Measurements from ENCODE around the gene PGBD2.
"Not testable (repeated sequence)": the region's sequence is repeated elsewhere in the genome, so short reads cannot be mapped to it uniquely, and the experiment has no call there.

The PGBD2 gene

DNA sequence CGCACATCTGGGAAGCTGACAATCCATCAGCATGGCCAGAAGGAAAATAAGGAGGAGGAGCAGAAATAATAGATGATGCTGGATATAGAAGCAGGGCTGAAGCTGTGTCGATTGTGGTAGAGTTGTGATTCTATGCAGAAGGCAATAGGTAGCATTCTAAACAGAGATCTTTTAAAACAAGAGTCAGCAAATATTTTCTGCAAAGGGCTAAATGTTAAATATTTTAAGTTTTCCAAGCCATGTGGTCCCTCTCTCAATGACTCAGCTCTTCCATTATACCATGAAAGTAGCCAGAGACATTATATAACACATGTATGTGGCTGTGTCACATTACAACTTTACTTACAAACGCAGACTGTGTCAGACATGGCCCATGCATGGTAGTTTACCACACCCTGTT lies 21.2 kb downstream of the PGBD2 start:
- not testable (repeated sequence) for DNase-seq

DNA sequence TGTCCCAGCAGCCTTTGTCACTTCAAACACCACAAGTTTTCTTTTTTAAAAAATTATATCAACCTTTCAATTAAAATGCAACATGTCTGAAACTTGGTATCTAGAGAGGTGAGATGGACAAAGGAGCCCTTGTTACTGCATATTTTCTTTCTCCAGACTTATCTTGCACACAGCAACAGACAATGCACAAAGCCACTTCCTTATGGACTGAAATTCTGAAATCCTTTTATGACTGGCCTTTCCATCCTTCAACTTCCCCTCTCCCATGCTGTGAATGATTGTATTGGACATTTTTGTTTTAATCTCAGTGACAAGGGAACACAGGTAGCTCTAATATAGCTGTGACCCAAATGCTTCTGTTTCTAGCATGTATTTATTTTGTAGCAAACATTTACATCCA lies 22.1 kb downstream of the PGBD2 start:
- DNase-seq: not testable (repeated sequence)

DNA sequence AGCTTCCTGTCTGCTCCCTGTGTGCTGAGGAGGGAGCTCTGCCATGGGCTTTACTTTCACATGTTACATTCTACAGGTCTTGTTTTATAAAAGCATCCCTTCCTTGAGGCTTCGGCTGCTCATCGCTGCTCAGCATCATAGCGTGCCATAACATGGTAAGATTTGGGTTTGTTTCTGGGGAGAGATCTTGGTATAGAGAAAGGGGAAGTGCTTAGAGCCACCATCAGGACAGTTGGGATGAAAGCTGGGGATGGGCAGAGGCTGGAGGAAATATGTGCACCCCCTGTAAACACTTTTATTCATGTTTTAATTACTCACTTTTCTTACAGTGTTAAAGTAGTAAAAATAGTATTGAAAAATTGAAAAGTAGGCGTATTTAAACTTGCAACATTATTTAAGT lies 24.0 kb downstream of the PGBD2 start:
- DNase-seq: not testable (repeated sequence)

DNA sequence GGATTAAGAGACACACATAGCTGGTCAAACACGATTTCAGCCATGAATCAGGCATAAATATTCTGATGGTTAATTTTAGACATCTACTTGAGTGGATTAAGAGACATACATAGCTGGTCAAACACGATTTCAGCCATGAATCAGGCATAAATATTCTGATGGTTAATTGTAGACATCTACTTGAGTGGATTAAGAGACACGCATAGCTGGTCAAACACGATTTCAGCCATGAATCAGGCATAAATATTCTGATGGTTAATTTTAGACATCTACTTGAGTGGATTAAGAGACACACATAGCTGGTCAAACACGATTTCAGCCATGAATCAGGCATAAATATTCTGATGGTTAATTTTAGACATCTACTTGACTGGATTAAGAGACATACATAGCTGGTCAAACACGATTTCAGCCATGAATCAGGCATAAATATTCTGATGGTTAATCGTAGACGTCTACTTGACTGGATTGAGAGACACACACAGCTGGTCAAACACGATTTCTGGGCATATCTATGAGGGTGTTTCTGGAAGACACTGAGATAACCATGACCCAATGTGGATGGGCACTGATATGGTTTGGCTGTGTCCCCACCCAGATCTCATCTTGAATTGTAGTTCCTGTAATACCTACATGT lies 32.3 kb downstream of the PGBD2 start:
- not testable (repeated sequence) for DNase-seq

DNA sequence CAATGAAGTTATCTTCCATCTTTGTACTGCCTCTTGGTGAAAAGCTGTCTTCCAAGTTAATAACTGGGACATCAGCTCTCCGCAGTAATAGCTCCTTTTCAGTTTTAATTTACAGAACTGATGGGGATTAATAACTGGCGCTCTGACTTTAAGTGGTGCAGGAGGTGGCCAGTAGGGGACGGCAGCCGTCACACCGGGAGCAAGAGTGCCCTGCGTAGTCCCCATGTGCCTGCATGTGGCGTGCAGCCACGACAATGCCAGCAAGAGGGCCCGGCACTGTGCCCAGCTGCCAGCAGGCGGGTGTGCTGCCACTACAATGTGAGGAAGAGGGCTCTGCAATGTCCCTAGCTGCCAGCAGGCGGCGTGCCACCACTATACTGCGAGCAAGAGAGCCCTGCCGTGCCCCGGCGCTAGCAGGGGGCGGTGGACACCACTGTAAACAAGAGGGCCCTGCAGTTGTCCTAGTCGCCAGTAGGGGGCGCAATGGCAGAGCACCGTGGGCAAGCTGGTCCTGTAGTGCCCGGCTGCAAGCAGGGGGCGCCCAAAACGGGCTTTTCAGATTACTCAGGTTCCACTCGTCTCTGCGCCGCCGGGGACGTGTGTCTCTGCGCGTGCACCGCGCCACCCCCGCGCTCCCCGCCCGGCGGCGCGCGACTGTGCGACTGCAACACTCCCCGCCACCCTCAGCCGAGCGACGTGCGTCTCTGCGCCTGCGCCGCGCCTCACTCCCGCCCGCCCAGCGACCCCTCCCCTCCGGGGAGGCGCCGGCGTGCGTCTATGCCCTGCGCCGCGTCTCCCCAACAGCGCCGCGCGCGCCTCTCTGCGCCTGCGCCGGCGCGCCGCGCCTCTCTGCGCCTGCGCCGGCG lies 38.3 kb downstream of the PGBD2 start:
- not testable (repeated sequence) for DNase-seq

DNA sequence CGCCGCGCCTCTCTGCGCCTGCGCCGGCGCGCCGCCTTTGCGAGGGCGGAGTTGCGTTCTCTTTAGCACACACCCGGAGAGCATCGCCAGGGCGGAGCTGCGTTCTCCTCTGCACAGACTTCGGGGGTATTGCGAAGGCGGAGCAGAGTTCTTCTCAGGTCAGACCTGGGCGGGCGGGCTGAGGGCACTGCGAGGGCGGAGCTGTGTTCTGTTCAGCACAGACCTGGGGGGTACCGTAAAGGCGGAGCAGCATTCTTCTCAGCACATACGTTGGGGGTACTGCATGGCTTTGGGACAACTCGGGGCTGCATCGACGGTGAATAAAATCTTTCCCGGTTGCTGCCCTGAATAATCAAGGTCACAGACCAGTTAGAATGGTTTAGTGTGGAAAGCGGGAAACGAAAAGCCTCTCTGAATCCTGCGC lies 39.0 kb downstream of the PGBD2 start:
- DNase-seq: not testable (repeated sequence)

DNA sequence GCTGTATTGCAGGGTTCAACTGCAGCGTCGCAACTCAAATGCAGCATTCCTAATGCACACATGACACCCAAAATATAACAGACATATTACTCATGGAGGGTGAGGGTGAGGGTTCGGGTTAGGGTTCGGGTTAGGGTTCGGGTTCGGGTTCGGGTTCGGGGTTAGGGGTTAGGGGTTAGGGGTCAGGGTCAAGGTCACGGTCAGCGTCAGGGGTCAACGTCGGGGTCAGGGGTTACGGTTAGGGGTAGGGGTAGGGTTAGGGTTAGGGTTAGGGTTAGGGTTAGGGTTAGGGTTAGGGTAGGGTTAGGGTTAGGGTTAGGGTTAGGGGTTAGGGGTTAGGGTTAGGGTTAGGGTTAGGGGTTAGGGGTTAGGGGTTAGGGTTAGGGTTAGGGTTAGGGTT lies 39.4 kb downstream of the PGBD2 start:
- DNase-seq: not testable (repeated sequence)

DNA sequence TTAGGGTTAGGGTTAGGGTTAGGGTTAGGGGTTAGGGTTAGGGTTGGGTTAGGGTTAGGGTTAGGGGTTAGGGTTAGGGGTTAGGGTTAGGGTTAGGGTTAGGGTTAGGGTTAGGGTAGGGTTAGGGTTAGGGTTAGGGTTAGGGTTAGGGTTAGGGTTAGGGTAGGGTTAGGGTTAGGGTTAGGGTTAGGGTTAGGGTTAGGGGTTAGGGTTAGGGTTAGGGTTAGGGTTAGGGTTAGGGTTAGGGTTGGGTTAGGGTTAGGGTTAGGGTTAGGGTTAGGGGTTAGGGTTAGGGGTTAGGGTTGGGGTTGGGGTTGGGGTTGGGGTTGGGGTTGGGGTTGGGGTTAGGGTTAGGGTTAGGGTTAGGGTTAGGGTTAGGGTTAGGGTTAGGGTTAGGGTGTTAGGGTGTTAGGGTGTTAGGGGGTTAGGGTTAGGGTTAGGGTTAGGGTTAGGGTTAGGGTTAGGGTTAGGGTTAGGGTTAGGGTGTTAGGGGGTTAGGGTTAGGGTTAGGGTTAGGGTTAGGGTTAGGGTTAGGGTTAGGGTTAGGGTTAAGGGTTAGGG lies 39.9 kb downstream of the PGBD2 start:
- not testable (repeated sequence) for DNase-seq
